Measurements from ENCODE around the gene COBLL1.

COBLL1 gene

GRCh38 chr2:164794432-164795231, 47.0 kb downstream of the COBLL1 start:
- no peak for TF ChIP-seq TEAD4 (IDR thresholded peaks at IDR 0.05)
- TF ChIP-seq TCF12 (IDR thresholded peaks at IDR 0.05; ENCODE audit: low read depth): no peak
- TF ChIP-seq ZBTB7A (IDR thresholded peaks at IDR 0.05; ENCODE audit: low read depth): no peak
- TF ChIP-seq EP300 (IDR thresholded peaks at IDR 0.05; ENCODE audit: borderline replicate concordance): no peak
- no peak for TF ChIP-seq CEBPB (IDR thresholded peaks at IDR 0.05)
- TF ChIP-seq MAX (IDR thresholded peaks at IDR 0.05): no peak
- TF ChIP-seq REST (IDR thresholded peaks at IDR 0.05; ENCODE audit: low read depth): no peak
- no peak for TF ChIP-seq EGR1 (IDR thresholded peaks at IDR 0.05)
- TF ChIP-seq TAF1 (IDR thresholded peaks at IDR 0.05; ENCODE audit: low read depth): no peak
- TF ChIP-seq USF1 (IDR thresholded peaks at IDR 0.05): no peak

- TF ChIP-seq ZBTB7A (IDR thresholded peaks at IDR 0.05; ENCODE audit: low read depth) (no peak), MAX (IDR thresholded peaks at IDR 0.05) (no peak), REST (IDR thresholded peaks at IDR 0.05; ENCODE audit: low read depth) (no peak), TEAD4 (IDR thresholded peaks at IDR 0.05) (no peak)
Observed at GRCh38 chr2:164794016-164794415, 47.6 kb downstream of the COBLL1 start.

- no peak for TF ChIP-seq TEAD4 (IDR thresholded peaks at IDR 0.05)
- TF ChIP-seq NFIC (IDR thresholded peaks at IDR 0.05): no peak
- TF ChIP-seq MAX (IDR thresholded peaks at IDR 0.05): no peak
- TF ChIP-seq CEBPB (IDR thresholded peaks at IDR 0.05): no peak
Observed at GRCh38 chr2:164793529-164793928, 48.1 kb downstream of the COBLL1 start.

GRCh38 chr2:164792316-164793170, 49.1 kb downstream of the COBLL1 start:
- TF ChIP-seq USF1 (IDR thresholded peaks at IDR 0.05): no peak
- 0 out of 2 replicates have a peak, but pooled peaks have one; percentile 16 for TF ChIP-seq TEAD4 (IDR thresholded peaks at IDR 0.05)
- no peak for TF ChIP-seq CEBPB (IDR thresholded peaks at IDR 0.05)

- TF ChIP-seq YY1 (IDR thresholded peaks at IDR 0.05; ENCODE audit: low read depth) (no peak), TAF1 (IDR thresholded peaks at IDR 0.05; ENCODE audit: low read depth) (no peak), TEAD4 (IDR thresholded peaks at IDR 0.05) (no peak), TCF12 (IDR thresholded peaks at IDR 0.05; ENCODE audit: low read depth) (no peak), REST (IDR thresholded peaks at IDR 0.05; ENCODE audit: low read depth) (no peak), USF1 (IDR thresholded peaks at IDR 0.05) (no peak), EGR1 (IDR thresholded peaks at IDR 0.05) (no peak), EP300 (IDR thresholded peaks at IDR 0.05; ENCODE audit: borderline replicate concordance) (no peak), MAX (IDR thresholded peaks at IDR 0.05) (no peak), NFIC (IDR thresholded peaks at IDR 0.05) (no peak), CREB1 (IDR thresholded peaks at IDR 0.05; ENCODE audit: low read depth) (no peak), FOXM1 (IDR thresholded peaks at IDR 0.05; ENCODE audit: borderline replicate concordance, low read depth) (no peak), ZBTB7A (IDR thresholded peaks at IDR 0.05; ENCODE audit: low read depth) (no peak), RAD21 (IDR thresholded peaks at IDR 0.05; ENCODE audit: low read depth) (no peak), CEBPB (IDR thresholded peaks at IDR 0.05) (no peak)
Observed at GRCh38 chr2:164789968-164790367, 51.7 kb downstream of the COBLL1 start.

Data from Ishikawa (cell line).